DOHH2 (cell line): ENCODE measurements around the gene LGALS3.

Experiments used
- H3F3A ChIP-seq: fragments of 200-600 bp; sonication (generic), shearing (Covaris generic); 2 replicates; pipeline ENCODE4 v1.6.0; 2016; ENCODE audit warnings: antibody characterized with exemption, mild to moderate bottlenecking; ENCODE audit not compliant: control insufficient read depth, insufficient read depth
- H3K27ac ChIP-seq: fragments of 200-600 bp; sonication (generic); 2 replicates; pipeline ENCODE4 v1.5.1; 2014; ENCODE audit warnings: low read depth, mild to moderate bottlenecking, low read length, moderate library complexity
- H3K27me3 ChIP-seq: fragments of 200-600 bp; sonication (generic); 2 replicates; pipeline ENCODE4 v1.6.1; 2014; ENCODE audit warnings: mild to moderate bottlenecking, low read length, mixed read lengths; ENCODE audit not compliant: control insufficient read depth
- H3K36me3 ChIP-seq: fragments of 200-600 bp; sonication (generic); 2 replicates; pipeline ENCODE4 v1.6.1; 2014; ENCODE audit warnings: mild to moderate bottlenecking, low read length, moderate library complexity, mixed read lengths; ENCODE audit not compliant: control insufficient read depth
- H3K4me1 ChIP-seq: fragments of 200-600 bp; sonication (generic); 2 replicates; pipeline ENCODE4 v1.6.1; 2014; ENCODE audit warnings: mild to moderate bottlenecking, low read length, mixed read lengths; ENCODE audit not compliant: control insufficient read depth
- H3K4me2 ChIP-seq: fragments of 200-600 bp; sonication (generic); 2 replicates; pipeline ENCODE4 v1.6.0; 2014; ENCODE audit warnings: mild to moderate bottlenecking, low read length, moderate library complexity
- H3K4me3 ChIP-seq: fragments of 200-600 bp; sonication (generic); 2 replicates; pipeline ENCODE4 v1.5.1; 2014; ENCODE audit warnings: mild to moderate bottlenecking, low read length, mixed read lengths
- H3K79me2 ChIP-seq: fragments of 200-600 bp; sonication (generic); 2 replicates; pipeline ENCODE4 v1.6.1; 2014; ENCODE audit warnings: mild to moderate bottlenecking, low read length, mixed read lengths; ENCODE audit not compliant: control insufficient read depth
- H3K9me2 ChIP-seq: fragments of 200-600 bp; sonication (generic); replicated peaks from 2 replicates; pipeline ENCODE4 v1.6.1; 2014; ENCODE audit warnings: mild to moderate bottlenecking, low read length, mixed read lengths; ENCODE audit not compliant: control insufficient read depth
- H3K9me3 ChIP-seq: fragments of 200-600 bp; sonication (generic); 2 replicates; pipeline ENCODE4 v1.6.1; 2014; ENCODE audit warnings: antibody characterized with exemption, low read length, mixed read lengths; ENCODE audit not compliant: control insufficient read depth, insufficient read depth
- H4K20me1 ChIP-seq: fragments of 200-600 bp; sonication (generic); 2 replicates; pipeline ENCODE4 v1.6.0; 2014; ENCODE audit warnings: low read depth, mild to moderate bottlenecking, antibody characterized with exemption, low read length, moderate library complexity; ENCODE audit not compliant: control insufficient read depth, insufficient read depth
- EZH2phosphoT487 ChIP-seq: fragments of 200-600 bp; sonication (generic); IDR thresholded peaks from 2 replicates; pipeline ENCODE4 v1.6.1; 2017; ENCODE audit warnings: borderline replicate concordance, mild to moderate bottlenecking, antibody characterized with exemption, low read length, moderate library complexity, mixed read lengths
- TF ChIP-seq, protein P1 (sequence below): fragments of 200-600 bp; sonication (generic); IDR thresholded peaks from one replicate; pipeline ENCODE4 v1.5.1; 2014; ENCODE audit warnings: antibody characterized with exemption, mild to moderate bottlenecking, low read depth, low read length; ENCODE audit not compliant: poor library complexity, severe bottlenecking

LGALS3 gene

DNA sequence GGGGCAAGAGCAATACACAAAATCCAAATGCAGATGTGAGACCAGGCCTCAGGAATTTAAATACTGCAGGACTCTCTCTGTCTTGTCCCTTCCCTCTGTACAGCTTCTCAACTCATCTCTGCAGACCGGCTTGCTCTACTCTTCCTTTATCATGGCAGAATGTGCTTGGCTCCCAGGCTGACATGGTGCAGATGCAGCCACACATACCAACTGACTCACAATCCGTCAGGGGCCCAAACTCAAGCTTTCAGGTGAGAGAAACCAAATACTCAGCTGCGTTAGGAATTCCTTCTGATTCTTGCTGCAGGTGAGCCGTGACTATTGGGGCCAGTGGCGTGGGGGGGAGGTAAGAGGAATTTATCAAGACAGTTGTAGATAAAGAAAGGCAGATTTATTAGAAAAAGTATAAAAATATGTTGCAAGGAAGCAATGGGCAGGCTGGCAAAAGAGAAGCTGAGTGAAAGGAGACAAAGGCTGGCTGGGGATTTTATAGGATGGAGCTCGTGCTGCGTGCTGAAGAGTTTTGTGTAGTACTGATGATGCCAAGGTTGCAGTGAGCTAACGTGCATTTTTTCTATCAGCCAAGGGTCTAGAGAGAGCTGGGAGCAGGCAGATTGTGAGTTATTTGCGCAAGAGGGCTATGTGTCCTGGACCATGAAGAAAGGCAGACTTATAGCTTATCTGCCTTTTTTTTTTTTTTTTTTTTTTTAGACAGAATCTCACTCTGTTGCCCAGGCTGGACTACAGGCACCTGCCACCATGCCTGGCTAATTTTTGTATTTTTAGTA is 5.0 kb upstream of the LGALS3 start:
- Histone ChIP-seq H3F3A (no peaks in the 10 kb centered on the region), H3K36me3 (no peaks in the 10 kb centered on the region), H3K9me3 (no peaks in the 10 kb centered on the region), H4K20me1 (no peaks in the 10 kb centered on the region), H3K27me3 (peaks cover 36% of the 10 kb centered on the region), H3K4me1 (no peaks in the 10 kb centered on the region), H3K79me2 (no peaks in the 10 kb centered on the region), H3K9me2 (no peaks in the 10 kb centered on the region), H3K27ac (no peak overlapping the region), H3K4me3 (no peak overlapping the region), H3K4me2 (no peak overlapping the region)
- TF ChIP-seq, protein P1, sequence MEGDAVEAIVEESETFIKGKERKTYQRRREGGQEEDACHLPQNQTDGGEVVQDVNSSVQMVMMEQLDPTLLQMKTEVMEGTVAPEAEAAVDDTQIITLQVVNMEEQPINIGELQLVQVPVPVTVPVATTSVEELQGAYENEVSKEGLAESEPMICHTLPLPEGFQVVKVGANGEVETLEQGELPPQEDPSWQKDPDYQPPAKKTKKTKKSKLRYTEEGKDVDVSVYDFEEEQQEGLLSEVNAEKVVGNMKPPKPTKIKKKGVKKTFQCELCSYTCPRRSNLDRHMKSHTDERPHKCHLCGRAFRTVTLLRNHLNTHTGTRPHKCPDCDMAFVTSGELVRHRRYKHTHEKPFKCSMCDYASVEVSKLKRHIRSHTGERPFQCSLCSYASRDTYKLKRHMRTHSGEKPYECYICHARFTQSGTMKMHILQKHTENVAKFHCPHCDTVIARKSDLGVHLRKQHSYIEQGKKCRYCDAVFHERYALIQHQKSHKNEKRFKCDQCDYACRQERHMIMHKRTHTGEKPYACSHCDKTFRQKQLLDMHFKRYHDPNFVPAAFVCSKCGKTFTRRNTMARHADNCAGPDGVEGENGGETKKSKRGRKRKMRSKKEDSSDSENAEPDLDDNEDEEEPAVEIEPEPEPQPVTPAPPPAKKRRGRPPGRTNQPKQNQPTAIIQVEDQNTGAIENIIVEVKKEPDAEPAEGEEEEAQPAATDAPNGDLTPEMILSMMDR: no peak
- TF ChIP-seq EZH2phosphoT487: no peak

- H3K9me2 ChIP-seq: no peaks in the 10 kb centered on the region
- H3K79me2 ChIP-seq: no peaks in the 10 kb centered on the region
- no peaks in the 10 kb centered on the region for H3K36me3 ChIP-seq
- no peaks in the 10 kb centered on the region for H4K20me1 ChIP-seq
- H3K4me2 ChIP-seq: no peak overlapping the region
- no peak overlapping the region for H3K4me3 ChIP-seq
- no peak overlapping the region for H3K27ac ChIP-seq
- no peaks in the 10 kb centered on the region for H3K9me3 ChIP-seq
- peaks cover 42% of the 10 kb centered on the region for H3K27me3 ChIP-seq
- H3K4me1 ChIP-seq: peaks cover 7% of the 10 kb centered on the region
- no peaks in the 10 kb centered on the region for H3F3A ChIP-seq
- no peak for TF ChIP-seq EZH2phosphoT487
- TF ChIP-seq, protein P1: no peak
Observed at GRCh38 chr14:55124774-55125386, 4.2 kb upstream of the LGALS3 start.

DNA sequence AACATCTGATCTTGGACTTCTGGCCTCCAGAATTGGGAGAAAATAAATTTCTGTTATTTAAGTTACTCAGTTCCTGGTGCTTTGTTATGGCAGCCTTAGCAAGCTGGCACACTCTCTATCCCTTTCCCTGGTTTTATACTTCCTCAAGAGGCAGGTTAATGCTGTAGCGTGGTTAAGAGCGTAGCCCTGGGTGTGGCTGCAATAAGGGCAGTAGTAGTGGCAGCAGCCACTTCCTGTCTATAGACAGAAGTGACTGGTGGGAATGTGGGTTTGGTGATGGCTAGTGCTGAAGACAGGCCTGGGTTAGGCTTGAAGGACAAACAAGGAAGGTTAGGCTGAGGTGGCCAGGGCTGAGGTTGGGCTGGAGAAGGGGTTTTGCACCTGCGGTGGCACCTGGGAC is 3.6 kb upstream of the LGALS3 start:
- Histone ChIP-seq H3K4me1 (peaks cover 8% of the 10 kb centered on the region), H3K4me3 (no peak overlapping the region), H3K79me2 (no peaks in the 10 kb centered on the region), H3K9me3 (no peaks in the 10 kb centered on the region), H3K4me2 (no peak overlapping the region), H3F3A (no peaks in the 10 kb centered on the region), H3K36me3 (no peaks in the 10 kb centered on the region), H3K27ac (no peak overlapping the region), H3K27me3 (peaks cover 46% of the 10 kb centered on the region), H4K20me1 (no peaks in the 10 kb centered on the region), H3K9me2 (no peaks in the 10 kb centered on the region)
- TF ChIP-seq, protein P1: no peak
- no peak for TF ChIP-seq EZH2phosphoT487
